NT2/D1 (cell line): Measurements from ENCODE around the gene MEN1.

Experiments
- YY1 ChIP-seq: IDR thresholded peaks from 2 replicates; pipeline ENCODE4 v1.6.1; 2011; ENCODE audit not compliant: insufficient read length, insufficient read depth
- ZNF274 ChIP-seq: IDR thresholded peaks from 2 replicates; pipeline ENCODE4 v1.6.1; 2011; ENCODE audit warnings: mild to moderate bottlenecking, low read depth, low read length

DNA sequence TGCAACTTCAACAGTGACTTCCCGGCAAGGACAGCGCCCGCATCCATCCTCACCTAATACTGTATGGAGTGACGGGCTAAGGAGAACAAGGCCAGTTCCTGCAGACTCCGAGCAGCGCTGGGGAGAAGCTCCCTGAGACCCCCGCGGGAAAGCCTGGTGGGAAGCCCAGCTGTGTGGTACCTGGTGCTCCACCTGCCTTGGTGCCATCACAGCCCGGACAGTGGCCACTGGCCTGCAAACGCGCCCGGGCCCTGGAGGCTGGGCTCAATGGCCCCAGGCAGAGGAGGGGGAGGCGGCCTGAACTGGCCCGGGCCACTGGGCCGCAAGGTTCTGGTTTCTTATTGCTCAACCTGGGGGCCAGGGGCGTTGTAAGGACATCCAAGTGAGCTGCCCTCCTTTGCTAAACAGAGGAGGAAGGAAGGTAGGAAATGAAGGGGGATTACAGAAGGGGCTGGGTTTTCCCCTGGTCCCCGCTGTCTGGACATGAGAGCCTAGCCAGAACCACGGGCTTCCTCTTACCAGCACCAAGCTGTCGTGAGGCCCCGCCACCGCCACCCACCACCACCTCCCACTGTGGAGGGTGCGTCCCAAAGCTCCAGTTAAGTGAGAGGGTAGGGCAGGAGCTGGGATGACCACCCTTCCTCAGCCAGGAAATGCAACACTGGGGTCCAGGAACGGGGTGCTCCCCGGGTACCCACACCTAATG, 42.6 kb upstream of the MEN1 start:
- TF ChIP-seq YY1 (no peak), ZNF274 (no peak)
